ENCODE data around the gene P3H4. TPM values are rescaled to one million over a fixed set of nuclear protein-coding genes. Genes with fewer than 3 reads are reported as not detected.
A peak's percentile ranks its signal among the peaks of the same experiment; 100 is the strongest.
"Not testable (repeated sequence)": the region's sequence is repeated elsewhere in the genome, so short reads cannot be mapped to it uniquely, and the experiment has no call there.

The P3H4 gene
- total and polyA plus RNA-seq, 4 donors, result 10.5 to 19.6 (median 14.8) TPM

DNA sequence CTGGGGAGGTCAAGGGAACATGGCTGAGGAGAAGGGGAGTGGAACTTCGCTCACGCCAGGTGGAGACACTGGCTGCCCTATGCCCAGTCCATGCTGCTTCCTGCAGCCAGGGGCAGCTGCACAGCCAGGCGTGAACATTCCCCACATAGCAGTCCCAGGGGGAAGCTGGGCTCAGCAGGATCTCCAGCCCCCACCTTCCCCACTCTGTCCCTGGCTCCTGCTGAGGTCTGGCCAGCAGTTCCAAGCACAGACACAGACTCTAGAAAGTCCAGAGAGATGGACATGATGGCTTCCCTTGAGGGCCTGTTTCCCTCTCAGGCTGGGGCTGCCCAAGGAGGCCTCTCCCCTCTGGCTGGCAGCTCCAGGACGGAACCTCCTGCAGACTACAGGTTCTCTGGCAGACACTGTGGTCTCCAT is 34.6 kb downstream of the P3H4 start:
- no peaks in the 10 kb centered on the region for H3K27me3 ChIP-seq (ENCODE audit: control insufficient read depth in 1 of 2, insufficient read depth in 2 of 2, low read length in 1 of 2)
- no peaks in the 10 kb centered on the region for H3K4me1 ChIP-seq (ENCODE audit: control insufficient read depth in 1 of 2, insufficient read depth in 2 of 2, low read length in 2 of 2)
- peak overlapping the region in 1 of 2 donors; percentile 34 for H3K27ac ChIP-seq (ENCODE audit: low read depth in 1 of 2, low read length in 2 of 2)
- H3K9me3 ChIP-seq (ENCODE audit: control insufficient read depth, low read length), result no peaks in the 10 kb centered on the region
- DNase-seq, result no peak
- 24 to 29% methylated on average over 4 of the region's 4 CpGs for WGBS, 2 donors
- intact Hi-C loops (cut with DNase I), result no loop called here
- H3K4me3 ChIP-seq (ENCODE audit: low read length in 2 of 2), result no peak overlapping the region
- H3K36me3 ChIP-seq (ENCODE audit: control insufficient read depth in 1 of 2, insufficient read depth in 2 of 2, low read length in 1 of 2), result no peaks in the 10 kb centered on the region
- ATAC-seq (ENCODE audit: low FRiP score), result peak; percentile 59

GRCh38 chr17:41776262-41776900 is 35.4 kb downstream of the P3H4 start:
- WGBS, 2 donors, result 91 to 92% methylated on average over 14 of the region's 14 CpGs
- H3K36me3 ChIP-seq (ENCODE audit: control insufficient read depth in 1 of 2, insufficient read depth in 2 of 2, low read length in 1 of 2); DNase-seq; H3K9me3 ChIP-seq (ENCODE audit: control insufficient read depth, low read length); H3K27me3 ChIP-seq (ENCODE audit: control insufficient read depth in 1 of 2, insufficient read depth in 2 of 2, low read length in 1 of 2); H3K27ac ChIP-seq (ENCODE audit: low read depth in 1 of 2, low read length in 2 of 2); intact Hi-C loops (cut with DNase I); H3K4me1 ChIP-seq (ENCODE audit: control insufficient read depth in 1 of 2, insufficient read depth in 2 of 2, low read length in 2 of 2); ATAC-seq (ENCODE audit: low FRiP score); H3K4me3 ChIP-seq (ENCODE audit: low read length in 2 of 2): not testable (repeated sequence)

DNA sequence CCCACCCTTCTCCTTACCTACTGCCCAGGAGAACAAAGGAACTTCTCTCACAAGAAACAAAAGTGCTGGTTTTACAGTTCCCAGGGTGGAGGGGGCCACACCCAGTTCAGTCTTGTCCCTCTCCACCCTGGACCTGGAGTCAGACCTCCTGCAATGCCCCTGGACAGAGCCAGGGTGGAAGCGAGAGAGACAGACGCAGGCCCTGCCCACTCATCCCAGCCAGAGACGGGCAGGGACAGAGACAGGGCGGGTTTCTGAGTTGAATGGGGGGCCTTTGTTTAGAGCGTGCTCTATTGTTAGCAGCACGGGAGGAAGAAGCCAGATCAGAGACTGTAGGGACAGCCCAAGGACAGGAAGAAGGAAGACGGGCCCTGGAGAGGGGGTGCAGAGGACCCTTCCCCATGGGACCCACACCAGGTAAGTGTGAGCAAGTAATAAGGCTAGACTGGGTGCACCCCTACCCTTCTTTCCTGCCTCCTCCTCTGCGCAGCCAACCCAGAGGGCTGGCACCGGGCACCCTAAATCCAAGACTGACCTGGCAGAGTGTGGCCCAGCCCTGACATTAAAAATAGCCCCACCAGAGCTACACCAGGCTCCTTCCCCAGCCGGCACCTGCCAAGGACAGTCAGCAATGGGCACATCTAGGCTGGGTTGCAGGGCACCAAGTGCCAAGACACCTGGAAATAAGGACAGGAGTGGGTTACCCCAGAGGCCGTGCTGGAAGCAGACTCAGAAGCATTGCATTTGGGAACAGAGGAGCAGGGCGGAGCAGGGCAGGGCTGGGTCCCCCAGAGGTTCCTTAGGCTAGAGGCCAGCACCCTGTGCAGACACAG is 36.1 kb downstream of the P3H4 start:
- no peaks in the 10 kb centered on the region for H3K4me1 ChIP-seq (ENCODE audit: control insufficient read depth in 1 of 2, insufficient read depth in 2 of 2, low read length in 2 of 2)
- intact Hi-C loops (cut with DNase I), result no loop called here
- no peak for DNase-seq
- WGBS, 2 donors, result 85 to 88% methylated on average over 12 of the region's 12 CpGs
- H3K9me3 ChIP-seq (ENCODE audit: control insufficient read depth, low read length), result no peaks in the 10 kb centered on the region
- no peak overlapping the region for H3K27ac ChIP-seq (ENCODE audit: low read depth in 1 of 2, low read length in 2 of 2)
- ATAC-seq (ENCODE audit: low FRiP score), result no peak
- H3K27me3 ChIP-seq (ENCODE audit: control insufficient read depth in 1 of 2, insufficient read depth in 2 of 2, low read length in 1 of 2), result no peaks in the 10 kb centered on the region
- H3K36me3 ChIP-seq (ENCODE audit: control insufficient read depth in 1 of 2, insufficient read depth in 2 of 2, low read length in 1 of 2), result no peaks in the 10 kb centered on the region
- H3K4me3 ChIP-seq (ENCODE audit: low read length in 2 of 2), result no peak overlapping the region

DNA sequence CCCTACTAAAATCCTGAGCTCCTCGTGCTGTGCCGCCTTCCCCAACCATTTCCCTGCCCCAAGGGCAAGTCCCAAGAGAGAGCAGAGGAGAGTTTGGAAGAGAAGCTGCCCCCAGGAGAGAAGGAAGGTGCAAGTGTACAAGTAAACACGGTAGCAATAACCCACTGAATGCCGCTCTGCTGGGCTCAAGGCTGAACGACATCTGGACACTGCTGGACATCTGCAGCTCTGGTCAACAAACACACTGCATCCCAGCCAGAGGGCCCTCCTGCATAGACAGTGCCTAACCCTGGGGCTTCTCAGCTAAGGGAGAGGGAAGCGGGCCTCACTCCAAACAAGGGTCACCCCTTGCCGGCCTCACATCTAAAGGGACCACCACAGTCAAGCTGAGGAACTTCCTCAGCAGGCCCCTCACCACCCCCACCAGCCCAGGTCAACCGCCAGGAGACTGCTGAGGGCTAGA is 38.0 kb downstream of the P3H4 start:
- Histone ChIP-seq H3K9me3 (ENCODE audit: control insufficient read depth, low read length) (no peaks in the 10 kb centered on the region), H3K27me3 (ENCODE audit: control insufficient read depth in 1 of 2, insufficient read depth in 2 of 2, low read length in 1 of 2) (no peaks in the 10 kb centered on the region), H3K27ac (ENCODE audit: low read depth in 1 of 2, low read length in 2 of 2) (no peak overlapping the region), H3K36me3 (ENCODE audit: control insufficient read depth in 1 of 2, insufficient read depth in 2 of 2, low read length in 1 of 2) (peaks cover 0 to 1% of the 10 kb centered on the region in 2 donors), H3K4me1 (ENCODE audit: control insufficient read depth in 1 of 2, insufficient read depth in 2 of 2, low read length in 2 of 2) (no peaks in the 10 kb centered on the region), H3K4me3 (ENCODE audit: low read length in 2 of 2) (no peak overlapping the region)
- intact Hi-C loops (cut with DNase I), result no loop called here
- WGBS, 2 donors, result 61 to 75% methylated on average over 8 of the region's 8 CpGs
- no peak for DNase-seq
- no peak for ATAC-seq (ENCODE audit: low FRiP score)

- ATAC-seq (ENCODE audit: low FRiP score) (peak; percentile 13), DNase-seq (peak; percentile 79 to 86)
- Histone ChIP-seq H3K36me3 (ENCODE audit: control insufficient read depth in 1 of 2, insufficient read depth in 2 of 2, low read length in 1 of 2) (peaks cover 0 to 3% of the 10 kb centered on the region in 2 donors), H3K27ac (ENCODE audit: low read depth in 1 of 2, low read length in 2 of 2) (no peak overlapping the region), H3K9me3 (ENCODE audit: control insufficient read depth, low read length) (no peaks in the 10 kb centered on the region), H3K4me3 (ENCODE audit: low read length in 2 of 2) (no peak overlapping the region), H3K27me3 (ENCODE audit: control insufficient read depth in 1 of 2, insufficient read depth in 2 of 2, low read length in 1 of 2) (no peaks in the 10 kb centered on the region), H3K4me1 (ENCODE audit: control insufficient read depth in 1 of 2, insufficient read depth in 2 of 2, low read length in 2 of 2) (no peaks in the 10 kb centered on the region)
- intact Hi-C loops (cut with DNase I), result no loop called here
- 8 to 24% methylated on average over 12 of the region's 12 CpGs for WGBS, 2 donors
These were observed 38.6 kb downstream of the P3H4 start for GRCh38 chr17:41773190-41773588.

GRCh38 chr17:41772586-41773189 is 39.1 kb downstream of the P3H4 start:
- 91% methylated on average over 19 of the region's 19 CpGs for WGBS, 2 donors
- Histone ChIP-seq H3K36me3 (ENCODE audit: control insufficient read depth in 1 of 2, insufficient read depth in 2 of 2, low read length in 1 of 2) (peaks cover 0 to 3% of the 10 kb centered on the region in 2 donors), H3K27ac (ENCODE audit: low read depth in 1 of 2, low read length in 2 of 2) (no peak overlapping the region), H3K4me1 (ENCODE audit: control insufficient read depth in 1 of 2, insufficient read depth in 2 of 2, low read length in 2 of 2) (no peaks in the 10 kb centered on the region), H3K27me3 (ENCODE audit: control insufficient read depth in 1 of 2, insufficient read depth in 2 of 2, low read length in 1 of 2) (no peaks in the 10 kb centered on the region), H3K4me3 (ENCODE audit: low read length in 2 of 2) (no peak overlapping the region), H3K9me3 (ENCODE audit: control insufficient read depth, low read length) (no peaks in the 10 kb centered on the region)
- ATAC-seq (ENCODE audit: low FRiP score) (no peak), DNase-seq (no peak)
- intact Hi-C loops (cut with DNase I), result no loop called here

- no peaks in the 10 kb centered on the region for H3K27me3 ChIP-seq (ENCODE audit: control insufficient read depth in 1 of 2, insufficient read depth in 2 of 2, low read length in 1 of 2)
- 91 to 100% methylated on average over 4 of the region's 4 CpGs for WGBS, 2 donors
- no peaks in the 10 kb centered on the region for H3K9me3 ChIP-seq (ENCODE audit: control insufficient read depth, low read length)
- no peak overlapping the region for H3K4me3 ChIP-seq (ENCODE audit: low read length in 2 of 2)
- no peak overlapping the region for H3K27ac ChIP-seq (ENCODE audit: low read depth in 1 of 2, low read length in 2 of 2)
- no peaks in the 10 kb centered on the region for H3K4me1 ChIP-seq (ENCODE audit: control insufficient read depth in 1 of 2, insufficient read depth in 2 of 2, low read length in 2 of 2)
- peaks cover 0 to 3% of the 10 kb centered on the region in 2 donors for H3K36me3 ChIP-seq (ENCODE audit: control insufficient read depth in 1 of 2, insufficient read depth in 2 of 2, low read length in 1 of 2)
- intact Hi-C loops (cut with DNase I), result no loop called here
- ATAC-seq (ENCODE audit: low FRiP score) (no peak), DNase-seq (no peak)
These were observed 39.5 kb downstream of the P3H4 start for GRCh38 chr17:41772218-41772585.

DNA sequence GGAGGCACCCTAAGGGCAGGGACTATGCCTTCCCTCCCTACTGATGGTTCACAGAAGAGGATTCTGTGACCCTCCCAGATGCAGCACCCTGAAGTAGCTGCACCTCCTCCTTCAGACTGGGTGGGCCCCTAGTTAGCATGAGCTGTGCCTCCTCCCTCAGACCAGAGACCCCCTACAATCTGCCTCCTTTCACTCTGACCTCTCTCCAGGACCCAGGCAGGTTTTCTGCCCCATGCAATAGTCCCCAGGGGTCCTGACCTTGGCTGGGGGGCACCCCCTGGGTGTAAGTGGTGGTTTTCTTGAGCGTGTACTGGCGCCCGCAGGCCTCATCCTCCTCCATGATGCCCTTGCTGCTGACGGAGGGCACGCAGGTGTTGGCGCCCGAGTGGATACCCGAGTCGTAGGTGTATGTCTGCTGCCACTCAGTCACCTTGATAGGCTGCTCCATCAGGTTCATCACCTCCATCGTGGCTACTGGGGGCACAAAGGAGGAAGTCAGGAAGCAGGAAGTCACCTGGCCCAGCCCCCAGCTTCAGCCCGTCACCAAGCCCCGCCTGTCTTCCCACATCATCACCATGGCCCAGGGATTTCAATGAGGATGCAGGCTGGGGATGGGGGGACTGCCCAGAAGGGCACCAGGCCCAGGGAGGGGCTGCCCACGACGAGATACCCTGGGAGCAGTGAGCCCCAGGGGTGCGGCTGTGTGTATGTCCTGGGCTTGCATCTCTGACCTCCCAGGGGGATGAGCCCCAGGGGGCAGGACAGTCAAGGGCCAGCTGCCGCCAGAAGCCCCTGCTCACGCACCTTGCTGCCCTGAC is 40.2 kb downstream of the P3H4 start:
- Histone ChIP-seq H3K4me3 (ENCODE audit: low read length in 2 of 2) (no peak overlapping the region), H3K36me3 (ENCODE audit: control insufficient read depth in 1 of 2, insufficient read depth in 2 of 2, low read length in 1 of 2) (peaks cover 0 to 3% of the 10 kb centered on the region in 2 donors), H3K27me3 (ENCODE audit: control insufficient read depth in 1 of 2, insufficient read depth in 2 of 2, low read length in 1 of 2) (no peaks in the 10 kb centered on the region), H3K27ac (ENCODE audit: low read depth in 1 of 2, low read length in 2 of 2) (no peak overlapping the region), H3K9me3 (ENCODE audit: control insufficient read depth, low read length) (no peaks in the 10 kb centered on the region), H3K4me1 (ENCODE audit: control insufficient read depth in 1 of 2, insufficient read depth in 2 of 2, low read length in 2 of 2) (no peaks in the 10 kb centered on the region)
- 85 to 88% methylated on average over 17 of the region's 17 CpGs for WGBS, 2 donors
- ATAC-seq (ENCODE audit: low FRiP score), result no peak
- no peak for DNase-seq
- intact Hi-C loops (cut with DNase I), result no loop called here

Measured in aorta (tissue), 5 donors.